K562 (cell line): ENCODE results near the gene SGSM2. TPM values are rescaled to one million over a fixed set of nuclear protein-coding genes. Genes with fewer than 3 reads are reported as not detected.
A peak's percentile ranks its signal among the peaks of the same experiment; 100 is the strongest.

Source experiments
- ATAC-seq: fragments of 200-7000 bp; cut with Tn5 transposase; 3 replicates; pipeline ENCODE4 v1.9.1; 2020; ENCODE audit warnings: moderate library complexity
- BruUV-seq: library from RNA; stranded (reverse); fragments of 400-500 nt; replicated peaks from 2 replicates; lab custom pipeline; 2021; lab: Mats Ljungman, UMichigan
- CTCF ChIA-PET: fragments of 300-600 bp; formaldehyde crosslinking; extraction: SDS; loops from one replicate; lab custom pipeline; 2021; ENCODE audit warnings: low intra/inter-chr PET ratio; lab: Yijun Ruan, JAX
- POLR2A ChIA-PET: fragments of 300-600, 350-650 bp; sonication (Branson Sonifier 250); formaldehyde crosslinking; extraction: SDS; loops from one replicate; lab custom pipeline; 2021; ENCODE audit warnings: antibody characterized with exemption, inconsistent platforms; lab: Yijun Ruan, JAX
- DNase-seq, 4 experiments: peaks; one replicate each; pipeline versions ENCODE4 v3.0.0 to v3.0.0-alpha.2; 2011 to 2018; ENCODE audit warnings: low spot score in 3 of 4, mixed read lengths in 3 of 4; ENCODE audit errors: extremely low read depth in 1 of 4
- FAIRE-seq: peaks from 2 replicates; lab custom pipeline; 2011; peaks lifted over from hg19 to GRCh38; lab: Jason Lieb, UNC
- H2AFZ ChIP-seq: 2 replicates; pipeline ENCODE4 v1.6.0; 2011; ENCODE audit warnings: low read depth, low read length, control low read depth, inconsistent platforms
- H3K27ac ChIP-seq: fragments of 200-600 bp; 3 replicates; pipeline ENCODE4 v1.8.0; 2011; ENCODE audit warnings: low read depth, mild to moderate bottlenecking, control low read depth, inconsistent platforms, low read length, moderate library complexity, mixed read lengths; ENCODE audit errors: extremely low read depth
- H3K27me3 ChIP-seq, 2 experiments: fragments of 300-600 bp in 1 of 2; 2 replicates in 1 of 2; 3 replicates in 1 of 2; pipeline versions ENCODE4 v1.6.0 to v1.8.0; 2011; ENCODE audit warnings: inconsistent platforms in 2 of 2, low read length in 2 of 2, mild to moderate bottlenecking in 1 of 2, mixed read lengths in 1 of 2, moderate library complexity in 1 of 2; ENCODE audit not compliant: control insufficient read depth in 2 of 2, insufficient read depth in 2 of 2
- H3K36me3 ChIP-seq: fragments of 300-600 bp; 3 replicates; pipeline ENCODE4 v1.8.0; 2011; ENCODE audit warnings: mild to moderate bottlenecking, low read length, inconsistent platforms; ENCODE audit not compliant: control insufficient read depth, insufficient read depth
- H3K4me1 ChIP-seq, 2 experiments: fragments of 200-600 bp in 1 of 2; replicated peaks in 1 of 2; 2 replicates in 1 of 2; 3 replicates in 1 of 2; pipeline versions ENCODE4 v1.5.1 to v1.8.0; 2011; ENCODE audit warnings: inconsistent platforms in 2 of 2, low read length in 2 of 2, mild to moderate bottlenecking in 1 of 2, mixed read lengths in 1 of 2, moderate library complexity in 1 of 2; ENCODE audit not compliant: control insufficient read depth in 2 of 2, insufficient read depth in 2 of 2
- H3K4me2 ChIP-seq: 2 replicates; pipeline ENCODE4 v1.6.1; 2011; ENCODE audit warnings: low read length, control low read depth, inconsistent platforms, mixed read lengths; ENCODE audit not compliant: insufficient read depth
- H3K4me3 ChIP-seq: fragments of 200-600 bp; sonication (generic), shearing (Covaris generic); 2 replicates; pipeline ENCODE4 v1.5.1; 2016; ENCODE audit warnings: control low read depth, inconsistent platforms
- H3K79me2 ChIP-seq: fragments of 200-600 bp; 3 replicates; pipeline ENCODE4 v1.8.0; 2011; ENCODE audit warnings: low read length, inconsistent platforms; ENCODE audit not compliant: control insufficient read depth, insufficient read depth
- H3K9ac ChIP-seq, 2 experiments: 2 replicates each; pipeline versions ENCODE4 v1.6.0 to v1.6.1; 2011; ENCODE audit warnings: low read depth in 2 of 2, low read length in 2 of 2, control low read depth in 1 of 2, inconsistent platforms in 1 of 2, mild to moderate bottlenecking in 1 of 2, mixed read lengths in 1 of 2; ENCODE audit not compliant: insufficient read depth in 1 of 2
- H3K9me1 ChIP-seq: one replicate; pipeline ENCODE4 v1.6.0; 2011; ENCODE audit warnings: inconsistent platforms, mild to moderate bottlenecking, low read length, moderate library complexity; ENCODE audit not compliant: control insufficient read depth, insufficient read depth
- H3K9me3 ChIP-seq: replicated peaks from 2 replicates; pipeline ENCODE4 v1.5.1; 2011; ENCODE audit warnings: low read depth, low read length, inconsistent platforms; ENCODE audit not compliant: control insufficient read depth, insufficient read depth
- H4K20me1 ChIP-seq: replicated peaks from 2 replicates; pipeline ENCODE4 v1.6.1; 2011; ENCODE audit warnings: low read length, inconsistent platforms, mixed read lengths; ENCODE audit not compliant: control insufficient read depth, insufficient read depth
- EGR1 ChIP-seq: fragments of 450-650 bp; conservative IDR thresholded peaks from 2 replicates; pipeline ENCODE4 v1.6.1; 2017; ENCODE audit warnings: mild to moderate bottlenecking
- JUNB ChIP-seq: fragments of 450-650 bp; formaldehyde crosslinking; conservative IDR thresholded peaks from 2 replicates; pipeline ENCODE4 v1.4.0; 2020; ENCODE audit warnings: mild to moderate bottlenecking
- MEIS2 ChIP-seq: fragments of 450-650 bp; IDR thresholded peaks from 2 replicates; pipeline ENCODE4 v1.6.1; 2014; ENCODE audit warnings: mild to moderate bottlenecking; ENCODE audit not compliant: partially characterized antibody
- MYNN ChIP-seq, 2 experiments: sonication (generic); formaldehyde crosslinking in 1 of 2; IDR thresholded peaks; 2 replicates each; pipeline versions ENCODE4 v1.5.0 to v1.6.1; 2016 to 2020; ENCODE audit warnings: antibody characterized with exemption in 1 of 2, missing genetic modification reagents in 1 of 2
- NFATC3 ChIP-seq: fragments of 450-650 bp; IDR thresholded peaks from 2 replicates; pipeline ENCODE4 v1.6.1; 2017; ENCODE audit warnings: mild to moderate bottlenecking
- NR2C2 ChIP-seq, 2 experiments: fragments of 200-800 bp in 1 of 2; sonication (Bioruptor generic) in 1 of 2; sonication (generic) in 1 of 2; formaldehyde crosslinking in 1 of 2; IDR thresholded peaks; 2 replicates each; pipeline versions ENCODE4 v1.6.1 to v1.8.0; 2016 to 2022; ENCODE audit warnings: mild to moderate bottlenecking in 1 of 2, missing compliant biosample characterization in 1 of 2, missing genetic modification characterization in 1 of 2, missing genetic modification reagents in 1 of 2
- PBX2 ChIP-seq, 2 experiments: IDR thresholded peaks in 1 of 2; conservative IDR thresholded peaks in 1 of 2; 2 replicates each; pipeline ENCODE4 v1.6.1; 2016; ENCODE audit warnings: low read depth in 2 of 2, mild to moderate bottlenecking in 1 of 2, missing compliant biosample characterization in 1 of 2, missing genetic modification characterization in 1 of 2, moderate library complexity in 1 of 2
- PKNOX1 ChIP-seq: fragments of 450-650 bp; IDR thresholded peaks from 2 replicates; pipeline ENCODE4 v1.6.1; 2016
- SNIP1 ChIP-seq: fragments of 450-650 bp; IDR thresholded peaks from 2 replicates; pipeline ENCODE4 v1.7.1; 2017; ENCODE audit warnings: low read depth, mild to moderate bottlenecking
- WGBS: fragments of 100-300 bp; shearing (Covaris generic); methylation state at CpG from one replicate; pipeline ENCODE4 v1.1.6; 2016; ENCODE audit warnings: low coverage, mixed read lengths; ENCODE audit not compliant: insufficient coverage; ENCODE audit errors: missing lambda C conversion rate; 5-methylcytosine and 5-hydroxymethylcytosine counted together
- in situ Hi-C: fragments of 300-500 bp; cut with MboI; formaldehyde crosslinking; loops from 4 replicates; pipeline ENCODE4 v1.15.0; 2018; ENCODE audit warnings: inconsistent platforms, mixed read lengths
- intact Hi-C: fragments of 100-400 bp; cut with micrococcal nuclease; formaldehyde crosslinking; loops from 2 replicates; pipeline ENCODE4 v1.14.2; 2022
- polyA plus RNA-seq, 8 experiments: library from polyadenylated mRNA; depleted of rRNA in 4 of 8; stranded (reverse) in 5 of 8; unstranded in 3 of 8; fragments of >200 nt; fragmentation: Nextera tagmentation in 2 of 8; fragmentation: Illumina TruSeq in 1 of 8; extraction: Ambion mirVana in 2 of 8; extraction: Trizol in 1 of 8; gene quantifications; 2 replicates each; pipeline versions ENCODE4 v1.2.1 to v1.2.3, GENCODE V29; 2011 to 2014; ENCODE audit warnings: inconsistent platforms in 1 of 8, missing spikeins in 1 of 8
- total RNA-seq, 7 experiments: library from RNA; depleted of rRNA in 6 of 7; stranded (reverse); fragments of >200 nt in 6 of 7; fragmentation: Illumina TruSeq in 2 of 7; extraction: Trizol in 2 of 7; gene quantifications; 2 replicates each; pipeline versions ENCODE4 v1.2.1 to v1.2.3, GENCODE V29; 2011 to 2021; ENCODE audit warnings: low replicate concordance in 1 of 7

SGSM2 gene
- total and polyA plus RNA-seq, 9 of the 15 experiments (the other 6 are each of a cell fraction or from before 2014, with no cell fraction given) = 0.20 to 26.3 (median 14.8) TPM

GRCh38 chr17:2406903-2407790 lies 69.8 kb downstream of the SGSM2 start:
- no TSS peak for BruUV-seq
- FAIRE-seq (peak; percentile 15), ATAC-seq (peak; percentile 59), DNase-seq (peak in 1 of 4 experiments; percentile 56)
- no peaks in the 10 kb centered on the region for H3K9me3 ChIP-seq
- H3K79me2 ChIP-seq = no peaks in the 10 kb centered on the region
- no peaks in the 10 kb centered on the region for H4K20me1 ChIP-seq
- no peak overlapping the region for H3K4me3 ChIP-seq
- ChIA-PET CTCF (interaction anchor here (0.6 kb wide), 1 partner anchor 18 kb away, joined by 3 read pairs; no protein-coding TSS in a partner anchor), POLR2A (interaction anchor here (0.8 to 2.0 kb wide), 4 partner anchors 8 to 15 kb away, joined by 3 to 9 read pairs (median 4); no protein-coding TSS in a partner anchor)
- TF ChIP-seq SNIP1 = peak; percentile 77
- TF ChIP-seq NFATC3 = peak; percentile 95
- peak; percentile 22 for TF ChIP-seq MEIS2
- TF ChIP-seq JUNB = no peak
- no peak for TF ChIP-seq PBX2 (CRISPR knock-in tag; IDR thresholded peaks at IDR 0.05; ENCODE audit: low read depth)
- peak; percentile 57 for TF ChIP-seq PBX2 (tag; conservative IDR thresholded peaks at IDR 0.05; ENCODE audit: low read depth)
- TF ChIP-seq NR2C2 (CRISPR knock-in tag; IDR thresholded peaks at IDR 0.05) = no peak
- peak; percentile 18; the same call in 1 of the 2 replicates for TF ChIP-seq NR2C2 (tag; IDR thresholded peaks at IDR 0.05)
- peak; percentile 72 for TF ChIP-seq PKNOX1
- TF ChIP-seq MYNN (IDR thresholded peaks at IDR 0.05) = no peak
- TF ChIP-seq MYNN (CRISPR knock-in tag; IDR thresholded peaks at IDR 0.05) = no peak
- TF ChIP-seq EGR1 = 0 out of 2 replicates have a peak, but pooled peaks have one; percentile 9
- no peaks in the 10 kb centered on the region for H3K27me3 ChIP-seq
- H2AFZ ChIP-seq = no peak overlapping the region
- in situ Hi-C loops (no loop called here), intact Hi-C loops (no loop called here)
- 33% methylated on average over 14 of the region's 15 CpGs for WGBS
- peaks cover 4% of the 10 kb centered on the region; the same call in 1 of the 3 replicates for H3K36me3 ChIP-seq
- H3K27ac ChIP-seq = peak overlapping the region; percentile 39; the same call in 1 of the 3 replicates
- H3K9ac ChIP-seq = peak overlapping the region in 1 of 2 experiments; percentile 80; a peak in 2 of 4 replicates
- no peaks in the 10 kb centered on the region for H3K9me1 ChIP-seq
- H3K4me2 ChIP-seq = peak overlapping the region; percentile 32
- peaks cover 14 to 16% of the 10 kb centered on the region in 2 experiments for H3K4me1 ChIP-seq
